Mucosa of stomach (tissue), 1 donor: Measurements from ENCODE around the gene LTO1.
"Not testable (repeated sequence)": the region's sequence is repeated elsewhere in the genome, so short reads cannot be mapped to it uniquely, and the experiment has no call there.

Experiments
- H3K27me3 ChIP-seq: one replicate; pipeline ENCODE4 v1.7.0; 2013; ENCODE audit warnings: mild to moderate bottlenecking, low read length; ENCODE audit not compliant: control insufficient read depth, insufficient read depth
- H3K36me3 ChIP-seq: one replicate; pipeline ENCODE4 v1.7.0; 2013; ENCODE audit warnings: low read length; ENCODE audit not compliant: control insufficient read depth, insufficient read depth
- H3K4me1 ChIP-seq: one replicate; pipeline ENCODE4 v1.7.0; 2013; ENCODE audit warnings: mild to moderate bottlenecking, low read length; ENCODE audit not compliant: control insufficient read depth, insufficient read depth
- H3K4me3 ChIP-seq: one replicate; pipeline ENCODE4 v1.7.0; 2013; ENCODE audit warnings: low read length
- H3K9ac ChIP-seq: one replicate; pipeline ENCODE4 v1.7.0; 2013; ENCODE audit warnings: mild to moderate bottlenecking, low read length, moderate library complexity
- H3K9me3 ChIP-seq: one replicate; pipeline ENCODE4 v1.7.0; 2013; ENCODE audit warnings: mild to moderate bottlenecking, low read length, moderate library complexity; ENCODE audit not compliant: control insufficient read depth
- donor health status: Pancreatic carcinoma.

Gene LTO1

DNA sequence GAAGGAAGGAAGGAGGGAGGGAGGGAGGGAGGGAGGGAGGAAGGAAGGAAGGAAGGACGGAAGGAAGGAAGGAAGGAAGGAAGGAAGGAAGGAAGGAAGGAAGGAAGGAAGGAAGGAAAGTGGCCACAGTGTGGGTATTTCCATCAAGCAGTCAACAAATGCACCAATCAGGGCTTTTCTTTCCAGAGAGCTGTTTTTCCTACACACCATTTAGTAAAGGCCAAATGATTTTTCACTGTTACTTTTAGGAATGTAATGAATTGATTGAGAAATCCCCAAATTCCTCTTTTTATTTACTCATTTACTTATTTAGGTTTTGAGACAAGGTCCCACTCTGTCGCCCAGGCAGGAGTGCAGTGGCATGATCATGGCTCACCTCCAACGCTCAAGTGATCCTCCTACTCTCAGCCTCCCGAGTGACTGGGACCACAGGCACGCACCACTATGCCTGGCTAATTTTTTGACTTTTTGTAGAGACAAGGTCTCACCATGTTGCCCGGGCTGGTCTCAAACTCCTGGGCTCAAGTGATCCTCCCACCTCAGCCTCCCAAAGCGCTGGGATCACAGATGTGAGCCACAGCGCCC, 53.0 kb downstream of the LTO1 start:
- not testable (repeated sequence) for H3K4me3 ChIP-seq, H3K27me3 ChIP-seq, H3K9ac ChIP-seq, H3K4me1 ChIP-seq, H3K36me3 ChIP-seq, H3K9me3 ChIP-seq

DNA sequence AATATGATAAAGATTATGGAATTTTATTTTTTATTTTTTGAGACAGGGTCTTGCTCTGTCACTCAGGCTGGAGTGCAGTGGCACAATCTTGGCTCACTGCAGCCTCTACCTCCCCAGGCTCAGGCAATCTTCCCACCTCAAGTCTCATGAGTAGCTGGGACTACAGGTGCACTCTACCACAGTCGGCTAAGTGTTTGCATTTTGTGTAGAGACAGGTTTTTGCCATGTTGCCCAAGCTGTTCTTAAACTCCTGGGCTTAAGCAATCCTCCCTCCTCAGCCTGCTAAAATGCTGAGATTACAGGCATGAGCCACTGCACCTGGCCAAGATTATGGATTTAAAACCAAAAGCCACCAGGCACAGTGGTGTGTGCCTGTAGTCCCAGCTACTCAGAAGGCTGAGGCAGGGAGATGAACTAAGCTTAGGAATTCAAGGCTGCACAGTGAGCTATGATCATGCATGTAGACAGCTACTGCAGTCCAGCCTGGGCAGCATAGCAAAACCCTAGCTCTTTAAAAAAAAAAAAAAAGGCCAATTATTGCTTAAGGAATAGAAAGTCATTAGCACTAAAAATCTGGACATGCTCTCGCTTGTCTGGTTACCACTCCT, 54.4 kb downstream of the LTO1 start:
- H3K27me3 ChIP-seq, result no peaks in the 10 kb centered on the region
- no peak overlapping the region for H3K4me3 ChIP-seq
- no peaks in the 10 kb centered on the region for H3K4me1 ChIP-seq
- H3K36me3 ChIP-seq, result no peaks in the 10 kb centered on the region
- no peak overlapping the region for H3K9ac ChIP-seq
- H3K9me3 ChIP-seq, result no peaks in the 10 kb centered on the region

DNA sequence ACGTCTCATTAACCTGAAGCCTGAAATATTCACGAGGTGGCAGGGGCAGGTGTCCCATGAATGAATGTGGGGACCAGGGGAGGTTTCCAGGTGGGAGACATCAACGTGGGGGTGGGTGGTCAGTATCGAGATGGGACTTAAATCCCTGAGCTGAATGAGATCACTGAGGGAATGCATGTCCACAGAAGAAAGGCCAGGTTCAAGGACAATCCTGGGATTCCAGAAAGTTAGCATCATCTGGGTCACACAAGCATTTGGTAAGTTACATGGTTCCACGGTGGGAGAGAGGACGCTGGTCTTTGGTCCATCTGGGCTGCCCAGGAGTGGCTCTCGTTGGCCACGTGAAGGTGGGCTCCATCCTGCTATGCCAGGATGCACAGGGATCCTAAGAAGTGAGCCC, 56.9 kb downstream of the LTO1 start:
- H3K27me3 ChIP-seq, result peaks cover 5% of the 10 kb centered on the region
- H3K36me3 ChIP-seq, result no peaks in the 10 kb centered on the region
- H3K9me3 ChIP-seq, result no peaks in the 10 kb centered on the region
- no peak overlapping the region for H3K9ac ChIP-seq
- no peaks in the 10 kb centered on the region for H3K4me1 ChIP-seq
- no peak overlapping the region for H3K4me3 ChIP-seq

DNA sequence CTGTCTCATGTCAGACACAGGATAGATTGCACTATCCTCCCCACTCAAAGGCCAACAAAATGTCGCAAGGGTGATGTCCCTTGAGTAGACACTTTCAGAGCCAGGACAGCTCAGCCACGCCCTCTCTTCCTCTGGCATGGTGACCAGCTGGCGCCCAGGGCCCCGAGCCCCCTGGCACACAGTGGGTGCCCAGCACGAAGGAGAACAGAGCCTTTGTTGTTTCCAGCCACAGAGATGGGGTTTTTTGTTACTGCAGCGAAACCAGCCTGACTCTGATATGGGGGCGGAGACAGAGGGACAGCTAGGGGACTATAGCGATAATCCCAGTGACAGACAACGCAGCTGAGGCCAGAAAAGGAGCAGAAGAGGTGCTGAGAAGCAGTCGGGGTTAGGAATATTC, 57.5 kb downstream of the LTO1 start:
- H3K36me3 ChIP-seq, result no peaks in the 10 kb centered on the region
- H3K4me3 ChIP-seq, result no peak overlapping the region

DNA sequence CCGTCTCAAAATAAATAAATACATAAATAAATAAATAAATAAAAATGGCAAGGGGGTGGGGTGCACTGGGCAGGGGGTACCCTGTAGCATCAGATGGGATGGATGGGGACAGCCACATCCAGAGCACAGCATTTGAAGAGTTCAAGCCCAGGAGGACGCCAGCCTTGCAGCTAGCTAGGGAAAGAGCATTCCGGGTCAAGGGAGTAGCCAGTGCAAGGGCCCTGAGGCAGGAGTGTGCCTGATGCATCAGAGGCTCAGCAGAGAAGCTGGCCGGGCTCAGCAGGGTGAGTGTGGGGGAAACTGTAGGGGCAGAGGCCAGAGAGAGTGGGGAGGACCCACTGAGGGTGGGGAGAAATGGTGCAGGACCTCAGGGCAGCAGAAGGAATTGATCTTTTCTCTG, 57.9 kb downstream of the LTO1 start:
- H3K4me1 ChIP-seq, result no peaks in the 10 kb centered on the region
- H3K4me3 ChIP-seq, result no peak overlapping the region
- no peaks in the 10 kb centered on the region for H3K36me3 ChIP-seq
- peaks cover 5% of the 10 kb centered on the region for H3K27me3 ChIP-seq
- H3K9me3 ChIP-seq, result no peaks in the 10 kb centered on the region
- no peak overlapping the region for H3K9ac ChIP-seq

More for the DNA sequence above, 57.5 kb downstream of the LTO1 start:
- no peaks in the 10 kb centered on the region for H3K9me3 ChIP-seq
- H3K27me3 ChIP-seq, result peaks cover 5% of the 10 kb centered on the region
- no peak overlapping the region for H3K9ac ChIP-seq
- H3K4me1 ChIP-seq, result no peaks in the 10 kb centered on the region
